IPS-NIHi7 (cell line): ENCODE results near the gene TRMT10A.

Experiments
- DNase-seq: peaks from one replicate; pipeline ENCODE4 v3.0.0; 2012; ENCODE audit warnings: mixed read lengths; ENCODE audit errors: extremely low spot score

Gene TRMT10A, protein sequence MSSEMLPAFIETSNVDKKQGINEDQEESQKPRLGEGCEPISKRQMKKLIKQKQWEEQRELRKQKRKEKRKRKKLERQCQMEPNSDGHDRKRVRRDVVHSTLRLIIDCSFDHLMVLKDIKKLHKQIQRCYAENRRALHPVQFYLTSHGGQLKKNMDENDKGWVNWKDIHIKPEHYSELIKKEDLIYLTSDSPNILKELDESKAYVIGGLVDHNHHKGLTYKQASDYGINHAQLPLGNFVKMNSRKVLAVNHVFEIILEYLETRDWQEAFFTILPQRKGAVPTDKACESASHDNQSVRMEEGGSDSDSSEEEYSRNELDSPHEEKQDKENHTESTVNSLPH

DNA sequence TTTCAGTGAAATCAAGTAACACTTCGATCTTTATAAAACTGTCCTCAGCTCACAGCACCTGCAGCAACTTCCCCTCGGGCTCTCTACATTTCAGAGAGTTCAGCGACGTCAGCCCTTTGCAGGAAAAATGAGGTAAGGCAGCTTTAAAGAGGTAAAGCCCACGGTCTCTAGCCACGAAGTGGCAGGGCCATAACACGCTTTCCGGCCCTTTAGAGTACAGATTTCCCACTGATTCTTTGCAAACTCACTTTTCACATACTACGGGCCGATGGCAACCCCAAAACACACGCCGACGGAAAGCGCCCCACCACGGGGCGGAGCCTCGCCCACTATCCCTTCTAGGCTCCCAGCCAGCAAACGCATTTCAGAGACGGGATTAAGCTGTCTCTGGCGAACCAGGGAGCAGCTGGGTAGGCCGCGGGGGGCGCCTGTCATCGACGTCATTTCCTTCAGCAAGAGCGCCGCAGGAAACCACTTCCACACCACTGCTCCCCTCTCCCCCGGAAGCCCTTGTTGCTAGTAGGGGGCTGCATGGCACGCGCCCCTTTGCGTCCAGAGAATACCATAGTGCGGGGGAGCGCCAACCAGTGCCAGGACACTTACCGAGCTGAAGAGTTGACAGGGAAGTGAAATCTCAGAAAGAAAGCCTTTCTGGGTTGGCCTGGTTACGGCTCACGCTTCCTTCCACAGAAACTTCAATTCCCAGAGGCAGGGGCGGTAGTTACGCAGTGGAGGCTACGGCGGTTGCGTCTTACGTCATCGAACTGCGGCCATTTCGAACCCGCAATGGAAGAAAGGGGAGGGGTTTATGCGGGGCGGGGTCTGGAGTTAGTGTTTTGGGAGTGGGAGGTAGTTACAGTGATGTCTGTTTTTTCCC lies at the start of gene TRMT10A:
TRMT10A (minus strand) TSS at position 730 of the 877 bp plus-strand sequence. CDS start 4,701 bp downstream, outside the sequence.
- DNase-seq: peak; percentile 90

DNA sequence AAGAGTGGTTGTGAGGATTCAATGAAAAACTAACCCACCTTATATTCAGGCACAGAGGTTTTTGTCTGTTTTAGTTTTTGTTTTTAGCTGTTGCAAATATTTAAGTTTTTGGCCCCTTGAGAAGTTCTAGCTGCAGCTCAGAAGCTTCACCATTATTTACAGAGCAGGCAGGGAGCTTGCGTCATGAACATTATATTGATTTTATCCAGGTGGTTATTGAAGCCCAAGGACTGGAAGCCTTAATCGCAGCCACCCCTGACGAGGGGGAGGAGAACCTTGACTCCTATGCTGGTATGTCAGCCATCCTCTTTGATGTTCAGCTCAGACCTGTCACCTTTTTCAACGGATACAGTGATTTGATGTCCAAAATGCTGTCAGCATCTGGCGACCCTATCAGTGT lies 48.9 kb upstream of the TRMT10A start:
- DNase-seq: no peak

DNA sequence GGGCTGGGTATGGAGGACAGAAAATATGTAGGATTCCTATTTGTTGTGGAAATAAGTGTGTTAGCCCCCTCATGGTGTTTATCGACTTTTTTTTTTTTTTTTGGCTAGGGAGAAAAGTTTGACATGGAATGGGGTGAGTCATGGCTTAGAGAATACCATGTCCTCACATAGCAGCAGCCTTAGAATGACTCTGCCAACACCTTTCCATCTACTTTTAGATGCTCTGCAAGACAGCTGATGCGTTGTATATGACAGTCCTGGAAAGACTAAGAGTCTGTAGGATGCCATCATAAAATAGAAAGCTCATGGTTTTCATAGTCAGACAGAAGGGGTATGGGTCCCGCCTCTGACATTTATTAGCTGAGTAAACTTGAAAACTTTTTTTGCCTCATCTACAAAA lies 48.4 kb upstream of the TRMT10A start:
- no peak for DNase-seq

DNA sequence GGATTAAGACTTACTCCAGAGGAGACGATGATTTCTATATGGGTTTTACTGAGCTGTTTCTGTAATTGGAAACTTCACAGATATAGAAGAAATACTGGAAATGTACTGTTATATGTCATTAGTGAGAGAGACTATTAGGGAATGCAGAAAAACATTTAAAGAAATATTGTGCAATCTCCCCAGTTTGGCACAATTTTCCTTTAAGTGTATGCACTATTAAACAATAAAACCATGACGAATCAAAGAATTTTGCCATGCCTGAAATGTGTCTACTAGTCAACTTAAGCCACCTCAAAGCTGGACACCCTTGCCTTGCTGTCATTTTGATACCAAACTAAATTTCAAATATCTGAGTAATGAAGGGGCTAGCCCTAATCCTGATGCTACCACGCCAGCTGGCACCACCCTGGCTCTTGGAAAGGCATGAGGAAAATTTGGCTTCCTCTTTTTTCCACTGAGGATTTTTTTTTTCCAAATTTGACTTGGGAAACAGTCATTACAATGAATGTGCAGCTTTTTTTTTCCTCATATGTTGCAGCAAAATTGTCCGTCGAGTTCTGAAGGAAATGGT lies 46.9 kb upstream of the TRMT10A start:
- no peak for DNase-seq

DNA sequence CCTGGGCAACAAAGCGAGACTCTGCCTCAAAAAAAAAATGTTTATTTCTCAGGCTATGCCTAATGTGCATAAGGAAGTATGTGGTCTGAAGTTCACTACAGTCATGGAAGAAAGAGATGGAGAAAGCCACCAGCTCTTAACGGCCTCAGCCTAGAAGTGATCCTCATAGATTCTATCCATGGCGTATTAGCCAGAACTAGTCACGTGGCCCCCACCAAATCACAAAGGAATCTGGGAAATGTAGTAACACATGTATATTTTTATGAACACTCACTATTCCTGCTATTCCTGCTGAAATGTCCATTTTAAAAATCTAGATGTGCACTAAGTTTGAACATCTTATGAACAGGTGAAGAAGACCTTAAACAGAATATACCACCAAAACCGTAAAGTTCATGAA lies 44.6 kb upstream of the TRMT10A start:
- DNase-seq: no peak

DNA sequence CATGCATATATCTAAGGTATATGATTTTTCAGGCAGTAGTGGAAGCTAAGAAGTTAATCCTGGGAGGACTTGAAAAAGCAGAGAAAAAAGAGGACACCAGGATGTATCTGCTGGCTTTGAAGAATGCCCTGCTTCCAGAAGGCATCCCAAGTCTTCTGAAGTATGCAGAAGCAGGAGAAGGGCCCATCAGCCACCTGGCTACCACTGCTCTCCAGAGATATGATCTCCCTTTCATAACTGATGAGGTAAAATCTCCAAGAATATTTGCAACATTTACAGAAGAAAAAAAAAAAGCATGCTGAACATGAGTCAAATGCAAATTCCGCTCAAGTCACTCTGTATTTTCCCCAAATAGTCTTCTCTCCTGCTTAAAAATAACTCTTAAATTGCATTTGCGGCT lies 42.9 kb upstream of the TRMT10A start:
- no peak for DNase-seq

DNA sequence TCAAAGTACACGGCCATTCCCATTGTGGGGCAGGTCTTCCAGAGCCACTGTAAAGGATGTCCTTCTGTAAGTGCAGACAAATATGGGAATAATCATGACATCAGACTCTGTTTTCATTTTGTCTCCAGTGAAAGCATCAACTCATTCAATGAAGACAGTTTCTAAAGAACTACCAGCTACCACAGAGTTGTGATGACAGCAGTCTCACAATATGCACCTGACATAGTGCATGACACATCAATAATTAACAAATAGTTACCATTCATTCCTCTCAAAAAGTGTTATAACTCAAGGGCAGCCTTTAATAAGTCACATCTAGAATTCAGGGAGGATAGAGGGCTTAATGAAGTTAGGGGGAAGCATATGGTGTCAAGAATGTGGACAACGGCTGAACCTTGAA lies 31.0 kb upstream of the TRMT10A start:
- DNase-seq: no peak

DNA sequence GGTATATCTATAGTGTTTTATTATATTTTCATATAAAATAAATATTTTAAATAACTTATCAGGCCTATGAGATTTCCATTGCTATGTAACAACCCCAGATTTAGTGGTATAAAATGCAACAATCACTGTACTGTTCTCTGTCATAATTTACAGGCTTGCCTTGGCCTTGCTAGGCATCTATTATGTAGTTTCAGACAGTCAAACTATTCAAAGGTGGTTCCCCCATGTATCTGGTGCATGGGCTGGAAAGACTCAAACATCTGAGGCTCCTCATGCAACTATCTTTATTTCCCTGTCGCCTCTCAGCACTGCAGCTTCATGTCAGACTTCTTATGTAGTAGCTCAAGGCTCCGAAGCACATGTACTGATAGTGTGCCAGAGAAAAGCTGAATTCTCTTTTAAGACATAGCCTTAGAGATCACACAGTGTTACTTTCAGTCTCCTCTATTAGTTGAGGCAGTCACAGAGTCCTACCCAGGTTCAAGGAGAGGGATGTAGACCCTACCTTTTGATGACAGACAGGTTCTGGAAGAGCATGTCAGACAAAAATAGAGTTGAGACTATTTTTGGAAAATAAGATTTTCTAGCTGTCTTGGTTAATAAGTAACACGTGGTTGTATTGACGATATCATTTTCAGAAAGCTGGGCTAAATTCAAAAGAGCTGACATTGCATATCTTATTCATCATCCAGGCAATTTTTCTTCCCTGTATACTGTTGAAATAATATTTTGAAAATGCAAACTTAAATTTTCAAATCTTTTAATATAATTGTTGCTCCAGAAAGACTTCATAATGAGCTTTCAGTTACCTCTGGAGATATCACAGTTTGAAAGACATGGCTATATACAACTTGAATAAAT lies 30.2 kb upstream of the TRMT10A start:
- no peak for DNase-seq

DNA sequence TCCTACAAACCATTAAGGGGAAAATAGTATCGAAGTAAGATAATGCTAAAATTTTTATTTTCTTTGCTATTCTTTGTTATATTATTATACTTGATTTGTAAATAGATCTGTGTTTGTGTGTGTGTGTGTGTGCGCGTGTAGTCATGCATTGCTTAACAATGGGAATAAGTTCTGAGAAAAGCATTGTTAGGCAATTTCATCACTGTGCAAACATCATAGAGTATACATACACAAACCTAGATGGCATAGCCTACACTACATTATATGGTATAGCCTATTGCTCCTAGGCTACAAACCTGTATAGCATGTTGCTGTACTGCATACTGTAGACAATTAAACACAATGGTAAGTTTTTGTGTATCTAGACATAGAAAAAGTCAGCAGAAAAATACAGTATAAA lies 27.9 kb upstream of the TRMT10A start:
- DNase-seq: no peak

DNA sequence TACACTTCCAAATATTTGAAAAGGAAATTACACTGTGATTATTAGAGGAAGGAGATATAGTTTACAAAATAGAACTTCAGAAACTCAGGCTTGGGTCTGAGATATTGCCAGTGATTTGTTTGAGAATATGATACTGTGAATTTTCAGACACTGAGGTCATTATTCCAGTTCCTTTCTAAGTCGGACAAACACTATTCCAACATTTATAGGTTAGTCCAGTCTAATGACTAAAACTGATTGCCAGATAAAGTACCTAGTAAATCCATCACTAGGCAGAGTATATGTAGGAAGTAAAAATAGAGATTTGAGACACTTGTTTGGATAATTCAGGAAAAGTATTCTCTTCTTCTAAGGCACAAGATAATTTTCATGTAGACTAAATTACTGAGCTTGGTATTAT lies 24.0 kb upstream of the TRMT10A start:
- DNase-seq: no peak

DNA sequence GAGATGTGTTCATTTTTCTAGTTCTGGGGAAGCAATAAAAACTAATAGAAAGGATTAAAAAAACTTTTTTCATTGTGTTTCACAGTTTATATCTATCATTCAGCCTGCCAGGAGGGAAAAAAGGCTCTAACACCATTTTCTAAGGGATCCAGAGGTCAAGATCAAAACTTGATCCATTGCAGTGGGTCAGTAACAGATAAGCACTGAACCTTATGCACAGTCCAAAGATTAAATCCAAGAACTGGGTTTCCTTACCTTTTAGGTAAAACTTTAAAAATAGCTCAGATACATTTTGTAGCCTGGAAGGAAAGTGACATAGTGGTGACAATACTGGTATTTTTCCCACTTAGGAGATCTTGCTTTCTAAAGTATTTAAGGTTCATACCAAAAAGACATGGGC lies 23.5 kb upstream of the TRMT10A start:
- DNase-seq: no peak

DNA sequence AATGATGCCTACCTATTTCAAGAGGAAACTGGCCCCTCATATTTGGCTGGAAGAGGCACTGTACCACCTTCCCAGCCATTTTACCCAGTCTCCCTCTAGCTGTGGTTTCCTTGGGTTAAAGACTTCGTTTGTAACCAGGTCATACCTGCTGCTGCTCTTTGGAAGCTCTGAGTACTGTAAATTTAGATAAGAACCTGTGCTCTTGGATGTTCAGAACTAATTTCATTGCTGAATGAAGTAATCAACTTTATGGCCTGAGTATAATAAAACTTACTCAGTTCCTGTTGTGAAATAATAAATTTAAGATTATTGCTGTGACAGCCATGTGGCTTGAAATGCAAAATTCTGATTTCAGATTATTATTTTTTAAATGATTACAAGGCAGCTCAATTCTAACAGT lies 23.0 kb upstream of the TRMT10A start:
- DNase-seq: no peak

DNA sequence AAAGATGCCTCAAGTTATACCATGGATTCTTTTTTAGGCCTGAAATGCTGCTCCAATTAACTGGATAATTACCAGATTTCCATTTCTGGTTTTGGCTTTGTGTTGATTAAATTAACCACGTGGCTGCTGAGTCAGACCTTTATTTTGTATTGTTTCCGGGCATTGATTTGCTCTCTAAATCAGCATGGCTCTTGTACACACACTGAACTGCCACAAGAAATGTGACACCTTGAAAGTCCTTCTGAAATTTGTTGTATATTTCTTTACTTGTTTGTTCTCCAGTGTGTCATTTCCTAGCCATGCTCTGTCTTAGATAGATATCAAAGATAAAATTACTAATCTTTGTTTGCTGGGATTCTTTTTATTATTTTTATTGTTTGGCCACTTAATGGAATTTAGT lies 22.5 kb upstream of the TRMT10A start:
- DNase-seq: no peak

DNA sequence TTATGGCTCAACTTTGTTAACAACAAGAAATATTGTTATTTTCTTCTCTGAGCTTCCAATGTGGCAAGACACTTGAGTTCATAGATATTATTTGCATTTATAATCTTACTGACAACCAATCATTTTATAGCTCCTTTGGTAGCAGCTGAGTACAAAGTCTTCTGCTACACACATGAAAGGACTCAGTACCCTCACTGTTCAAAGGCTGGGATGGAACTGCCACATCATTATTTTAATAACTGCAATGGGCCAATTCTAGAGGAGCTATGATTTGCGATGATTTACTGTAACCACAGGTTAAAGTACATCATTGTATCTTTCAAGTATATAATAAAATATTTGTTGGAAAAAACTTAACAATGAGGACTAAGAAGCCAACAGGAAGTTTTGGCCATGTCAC lies 21.7 kb upstream of the TRMT10A start:
- DNase-seq: no peak

DNA sequence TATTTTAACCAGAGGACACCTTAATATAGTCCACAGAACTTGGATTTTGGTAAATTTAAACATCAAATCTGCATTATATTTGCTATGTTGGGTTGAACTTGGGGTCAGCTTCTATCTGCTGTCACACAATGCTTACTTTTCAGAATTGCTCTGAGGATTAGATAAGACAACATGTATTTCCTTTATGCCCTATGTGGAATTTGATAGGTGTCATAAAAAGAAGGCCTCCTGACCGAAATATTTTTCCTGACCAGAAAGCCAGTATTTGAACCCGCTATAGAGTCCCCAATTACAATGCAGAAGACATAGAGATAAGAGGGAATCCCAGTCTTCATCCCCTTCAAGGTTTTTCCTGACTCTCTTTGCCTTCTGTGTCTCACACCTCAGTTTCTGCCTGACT lies 14.9 kb upstream of the TRMT10A start:
- no peak for DNase-seq

DNA sequence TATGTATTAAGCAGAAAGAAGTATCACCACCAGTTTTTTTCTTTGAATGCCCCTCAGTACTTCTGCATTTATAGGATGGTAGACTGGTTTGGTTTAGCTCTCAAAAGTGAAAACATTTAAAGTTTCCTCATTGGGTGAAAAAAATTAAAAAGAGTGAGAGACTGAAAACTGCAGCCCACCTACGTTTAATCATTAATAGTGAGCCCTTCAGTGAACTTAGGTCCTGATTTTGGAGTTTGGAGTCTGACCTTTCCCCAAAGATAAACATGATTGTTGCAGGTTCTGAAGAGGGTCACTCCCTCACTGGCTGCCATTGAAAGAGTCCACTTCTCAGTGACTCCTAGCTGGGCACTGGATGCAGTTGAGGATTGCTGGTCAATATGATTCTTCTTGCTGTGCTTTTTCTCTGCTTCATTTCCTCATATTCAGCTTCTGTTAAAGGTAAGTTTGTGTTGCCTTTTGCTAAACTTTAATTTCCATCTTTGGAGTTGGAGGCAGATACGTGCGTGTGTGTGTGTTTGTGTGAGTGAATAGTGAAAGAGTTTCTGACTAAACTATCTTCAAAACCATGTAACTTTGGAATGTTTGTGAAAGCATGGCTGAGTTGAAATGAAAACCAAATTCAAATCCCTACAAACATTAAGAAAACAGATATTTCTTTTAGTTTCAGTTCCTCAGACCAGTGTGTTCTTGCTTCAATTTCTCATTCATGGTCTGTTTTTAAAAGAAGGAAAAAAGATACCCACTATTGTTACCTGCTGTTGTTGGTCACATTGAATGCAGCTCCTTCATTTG lies 10.9 kb upstream of the TRMT10A start, which contains the start of gene MTTP:
MTTP (plus strand) TSS at position 295 of the 795 bp plus-strand sequence; CDS start at position 381, 86 bp downstream.
- DNase-seq: no peak

DNA sequence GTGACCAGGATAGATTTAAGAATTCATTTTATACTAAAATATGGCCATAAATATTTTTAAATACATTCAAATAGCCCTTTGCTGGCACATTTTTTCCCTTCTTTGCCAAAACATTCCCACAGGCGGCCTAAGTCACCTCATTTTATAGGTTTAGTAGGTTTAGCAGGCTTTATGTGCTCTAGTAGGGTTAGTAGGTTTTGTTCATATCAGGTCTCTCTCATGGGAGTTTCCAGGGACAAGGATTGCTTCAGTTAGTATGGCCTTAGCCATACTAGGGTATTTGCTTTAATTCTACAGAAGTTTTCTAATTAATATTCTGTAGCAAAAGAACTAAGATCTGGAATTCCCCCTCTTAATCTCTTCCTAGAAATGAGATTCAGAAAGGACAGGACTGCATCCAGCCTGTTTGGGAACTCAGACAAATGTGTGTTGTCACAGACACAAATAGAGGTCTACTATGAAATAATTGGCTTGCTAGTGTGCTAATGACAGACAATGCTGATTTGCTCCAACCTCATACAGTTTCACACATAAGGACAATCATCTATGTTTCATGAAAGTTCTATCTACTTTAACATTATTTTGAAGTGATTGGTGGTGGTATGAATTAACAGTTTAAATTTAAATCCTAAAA lies 10.0 kb upstream of the TRMT10A start:
- no peak for DNase-seq

DNA sequence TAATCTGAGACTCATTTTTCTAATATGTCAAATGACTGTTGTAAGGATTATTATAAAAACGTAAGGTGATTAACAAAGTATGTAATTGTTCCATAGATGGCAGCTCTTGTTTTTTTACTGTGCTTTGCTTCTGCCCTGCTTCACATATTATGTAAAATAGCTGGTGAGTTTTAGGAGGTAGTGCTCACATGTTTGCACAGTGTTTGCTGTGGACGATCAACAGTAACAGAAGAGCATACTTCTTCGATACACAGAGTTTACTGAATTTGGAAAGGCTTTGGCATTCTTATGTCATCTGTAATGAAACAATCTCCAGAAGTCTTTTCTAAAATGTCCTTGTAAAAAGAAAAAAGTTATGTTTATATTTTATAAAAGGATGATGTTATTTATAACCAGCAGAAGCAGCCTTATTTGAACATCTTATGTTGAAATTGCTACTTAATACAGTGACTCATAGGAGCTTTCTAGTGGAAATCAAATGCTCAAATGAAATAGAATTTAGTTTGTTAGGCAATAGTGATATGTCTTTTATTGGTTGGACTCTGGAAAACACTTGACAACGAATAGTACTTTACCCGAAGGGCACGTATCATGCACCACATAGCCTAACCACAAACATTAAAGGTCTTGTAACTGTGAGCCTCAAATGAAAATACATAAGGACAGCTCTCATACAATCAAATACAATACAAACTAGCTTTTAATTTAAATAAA lies 8.8 kb upstream of the TRMT10A start:
- DNase-seq: no peak

DNA sequence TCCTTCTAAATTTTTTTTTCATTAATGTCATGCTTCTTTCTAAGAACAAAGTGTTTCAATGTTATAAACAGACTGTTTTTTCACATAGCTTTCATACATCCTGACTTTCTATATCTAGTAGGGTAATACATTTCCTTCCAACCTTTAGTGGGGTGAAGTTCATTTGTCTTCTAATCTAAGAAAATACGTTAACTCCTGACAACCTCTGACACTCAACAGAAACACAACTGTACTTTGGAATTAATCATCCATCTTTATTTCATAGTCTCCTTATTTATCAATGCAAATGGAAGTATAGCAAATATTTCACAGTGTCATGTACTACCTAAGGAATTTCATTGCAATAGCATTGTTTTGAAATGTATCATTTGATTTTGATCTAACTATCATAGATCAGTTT lies 8.0 kb upstream of the TRMT10A start:
- DNase-seq: no peak

DNA sequence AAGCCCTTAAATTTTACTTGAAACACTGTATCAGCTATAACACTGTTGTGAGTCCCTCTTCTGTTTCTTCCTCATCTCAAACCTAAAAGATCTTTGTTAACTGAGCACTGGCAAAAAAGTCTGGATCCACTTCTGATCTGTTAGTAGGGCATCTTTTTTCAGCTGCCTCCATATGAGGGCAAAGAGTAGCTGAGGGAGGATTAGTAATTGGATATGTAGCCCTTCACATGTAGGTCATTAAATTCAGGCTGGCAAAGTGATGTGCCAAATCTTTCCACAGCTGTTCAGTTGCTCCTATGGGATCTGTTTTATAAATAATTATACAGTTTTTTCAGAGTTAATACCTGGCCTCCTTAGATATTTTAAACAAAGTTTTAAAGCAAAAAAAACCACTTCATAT lies 1.1 kb upstream of the TRMT10A start:
- DNase-seq: no peak
